Astrocyte of the spinal cord (primary cell): Measurements from ENCODE around the gene CABP4.
"Not testable (repeated sequence)": the region's sequence is repeated elsewhere in the genome, so short reads cannot be mapped to it uniquely, and the experiment has no call there.

Source experiments
- DNase-seq: peaks from one replicate; pipeline ENCODE4 v3.0.0; 2011; ENCODE audit warnings: low read depth, low spot score
- H3K4me3 ChIP-seq: 2 replicates; pipeline ENCODE4 v1.5.1; 2011; ENCODE audit warnings: low read depth, mild to moderate bottlenecking, low read length, moderate library complexity
- in situ Hi-C: cut with HindIII; loops from 2 replicates; pipeline ENCODE4 v1.10.0; 2017; ENCODE audit warnings: low sequenced_read_pairs
- TF ChIP-seq, protein P1 (sequence below): IDR thresholded peaks from 2 replicates; pipeline ENCODE4 v1.5.1; 2012; ENCODE audit warnings: low read depth, mild to moderate bottlenecking, low read length, inconsistent platforms

The CABP4 gene

DNA sequence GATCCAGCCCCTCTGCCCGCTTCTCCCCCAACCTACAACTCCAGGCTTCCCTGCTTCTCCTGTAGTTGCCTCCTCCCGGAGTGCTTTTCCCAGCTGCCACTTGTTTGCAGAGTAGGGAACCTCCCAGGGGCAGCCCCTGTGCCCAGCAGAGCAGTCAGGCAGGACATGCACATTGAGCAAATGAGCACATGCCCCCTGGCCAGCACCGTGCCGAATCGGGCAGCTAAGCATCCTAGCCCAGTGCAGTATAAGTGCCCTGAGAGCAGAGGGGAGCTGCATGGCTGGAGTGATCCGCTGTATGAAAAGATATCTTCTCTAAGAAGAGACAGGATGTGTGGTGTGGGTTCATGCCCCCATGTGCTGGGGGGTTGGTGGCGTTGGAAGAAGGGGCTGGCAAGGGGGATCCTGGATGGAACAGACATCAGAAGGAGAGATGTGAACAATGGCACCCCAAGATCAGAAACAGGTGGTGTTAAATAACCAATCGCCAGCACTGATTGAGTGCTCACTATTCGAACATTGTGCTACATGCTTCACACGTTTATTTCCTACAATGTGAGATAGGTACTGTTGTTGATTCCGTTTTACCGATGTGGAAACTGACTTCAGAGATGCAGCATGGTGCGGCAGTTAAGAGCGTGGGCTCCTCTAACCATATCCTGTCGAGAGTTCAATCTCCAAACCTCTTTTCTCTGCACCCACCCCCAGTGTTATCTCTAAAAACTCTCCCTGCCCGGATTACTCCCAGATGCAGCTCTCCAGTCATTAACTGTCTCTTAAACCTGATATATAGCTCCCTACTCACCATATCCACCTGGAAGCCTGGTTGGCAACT lies 28.9 kb downstream of the CABP4 start:
- TF ChIP-seq, protein P1, sequence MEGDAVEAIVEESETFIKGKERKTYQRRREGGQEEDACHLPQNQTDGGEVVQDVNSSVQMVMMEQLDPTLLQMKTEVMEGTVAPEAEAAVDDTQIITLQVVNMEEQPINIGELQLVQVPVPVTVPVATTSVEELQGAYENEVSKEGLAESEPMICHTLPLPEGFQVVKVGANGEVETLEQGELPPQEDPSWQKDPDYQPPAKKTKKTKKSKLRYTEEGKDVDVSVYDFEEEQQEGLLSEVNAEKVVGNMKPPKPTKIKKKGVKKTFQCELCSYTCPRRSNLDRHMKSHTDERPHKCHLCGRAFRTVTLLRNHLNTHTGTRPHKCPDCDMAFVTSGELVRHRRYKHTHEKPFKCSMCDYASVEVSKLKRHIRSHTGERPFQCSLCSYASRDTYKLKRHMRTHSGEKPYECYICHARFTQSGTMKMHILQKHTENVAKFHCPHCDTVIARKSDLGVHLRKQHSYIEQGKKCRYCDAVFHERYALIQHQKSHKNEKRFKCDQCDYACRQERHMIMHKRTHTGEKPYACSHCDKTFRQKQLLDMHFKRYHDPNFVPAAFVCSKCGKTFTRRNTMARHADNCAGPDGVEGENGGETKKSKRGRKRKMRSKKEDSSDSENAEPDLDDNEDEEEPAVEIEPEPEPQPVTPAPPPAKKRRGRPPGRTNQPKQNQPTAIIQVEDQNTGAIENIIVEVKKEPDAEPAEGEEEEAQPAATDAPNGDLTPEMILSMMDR = no peak
- in situ Hi-C loops = no loop called here
- no peak for DNase-seq
- H3K4me3 ChIP-seq = peak overlapping the region; percentile 45

DNA sequence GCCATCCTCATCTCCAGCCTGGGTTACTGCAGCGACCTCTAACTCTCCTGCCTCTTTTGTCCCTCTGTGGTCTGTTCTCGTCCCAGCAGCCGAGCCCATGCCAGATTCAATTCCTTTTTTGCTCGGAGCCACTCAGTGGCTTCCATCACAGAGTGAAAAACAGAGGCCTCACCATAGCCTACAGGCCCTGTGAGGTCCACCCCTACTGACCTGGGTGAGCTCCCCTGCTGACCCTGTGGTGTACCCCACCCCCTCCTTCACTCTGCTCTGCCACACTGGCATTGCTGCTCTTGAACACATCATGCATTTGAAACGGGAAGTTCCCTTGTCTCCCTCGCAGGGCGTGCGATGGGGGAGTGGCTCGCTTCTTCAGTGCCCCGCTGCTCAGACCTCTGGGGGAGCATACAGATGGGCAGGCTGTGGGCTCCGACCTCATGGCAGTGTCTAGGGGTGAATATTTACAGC lies 29.7 kb downstream of the CABP4 start:
- in situ Hi-C loops = no loop called here
- TF ChIP-seq, protein P1 = no peak
- DNase-seq = no peak
- no peak overlapping the region for H3K4me3 ChIP-seq

DNA sequence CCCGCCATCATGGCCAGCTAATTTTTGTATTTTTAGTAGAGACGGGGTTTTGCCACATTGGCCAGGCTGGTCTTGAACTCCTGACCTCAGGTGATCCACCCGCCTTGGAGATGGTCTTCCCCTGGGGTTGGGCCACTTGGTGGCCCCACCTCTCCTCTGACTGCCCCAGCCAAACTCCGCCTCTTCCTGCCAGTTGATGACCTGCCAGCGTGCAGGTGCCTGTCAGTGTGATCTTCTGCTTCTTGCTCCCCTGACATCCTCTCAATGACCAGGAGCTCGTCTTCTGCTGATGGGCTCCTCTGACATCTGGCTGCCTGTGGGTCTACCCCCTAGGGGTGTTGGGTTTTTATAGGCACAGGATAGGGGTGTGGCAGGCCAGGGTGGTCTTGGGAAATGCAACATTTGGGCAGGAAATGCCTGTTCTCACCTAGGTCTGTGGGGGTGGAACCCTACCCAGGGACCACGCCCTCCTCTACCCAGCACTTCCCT lies 30.8 kb downstream of the CABP4 start:
- in situ Hi-C loops, H3K4me3 ChIP-seq, DNase-seq: not testable (repeated sequence)

DNA sequence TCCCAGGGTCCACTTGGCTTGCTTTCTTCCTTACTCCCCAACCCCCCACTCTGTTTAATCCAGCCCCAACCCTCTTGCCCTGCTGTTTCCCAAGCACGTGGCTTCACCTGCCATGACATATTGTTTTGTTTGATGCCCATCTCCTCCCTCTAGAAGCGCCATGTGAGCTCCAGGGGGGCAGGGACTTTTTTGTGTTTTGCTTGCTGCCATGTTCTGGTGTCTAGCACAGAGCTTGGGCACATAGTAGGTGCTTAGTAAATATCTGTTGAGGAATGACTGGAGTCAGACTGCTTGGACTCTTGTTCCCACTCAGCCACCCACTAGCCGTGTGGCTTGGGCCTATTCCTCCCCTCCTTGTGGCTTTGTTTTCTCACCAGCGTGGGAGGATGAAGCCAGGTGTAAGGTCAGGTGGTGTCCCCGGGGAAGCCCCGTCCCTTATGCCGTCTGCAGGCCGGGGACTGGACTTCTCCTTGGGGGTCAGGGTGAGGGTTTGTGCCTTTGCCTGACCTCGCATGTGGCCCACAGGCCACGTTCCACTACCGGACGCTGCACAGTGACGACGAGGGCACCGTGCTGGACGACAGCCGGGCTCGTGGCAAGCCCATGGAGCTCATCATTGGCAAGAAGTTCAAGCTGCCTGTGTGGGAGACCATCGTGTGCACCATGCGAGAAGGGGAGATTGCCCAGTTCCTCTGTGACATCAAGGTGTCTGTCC lies 31.5 kb downstream of the CABP4 start:
- no peak for DNase-seq
- in situ Hi-C loops = no loop called here
- TF ChIP-seq, protein P1 = no peak
- H3K4me3 ChIP-seq = no peak overlapping the region

DNA sequence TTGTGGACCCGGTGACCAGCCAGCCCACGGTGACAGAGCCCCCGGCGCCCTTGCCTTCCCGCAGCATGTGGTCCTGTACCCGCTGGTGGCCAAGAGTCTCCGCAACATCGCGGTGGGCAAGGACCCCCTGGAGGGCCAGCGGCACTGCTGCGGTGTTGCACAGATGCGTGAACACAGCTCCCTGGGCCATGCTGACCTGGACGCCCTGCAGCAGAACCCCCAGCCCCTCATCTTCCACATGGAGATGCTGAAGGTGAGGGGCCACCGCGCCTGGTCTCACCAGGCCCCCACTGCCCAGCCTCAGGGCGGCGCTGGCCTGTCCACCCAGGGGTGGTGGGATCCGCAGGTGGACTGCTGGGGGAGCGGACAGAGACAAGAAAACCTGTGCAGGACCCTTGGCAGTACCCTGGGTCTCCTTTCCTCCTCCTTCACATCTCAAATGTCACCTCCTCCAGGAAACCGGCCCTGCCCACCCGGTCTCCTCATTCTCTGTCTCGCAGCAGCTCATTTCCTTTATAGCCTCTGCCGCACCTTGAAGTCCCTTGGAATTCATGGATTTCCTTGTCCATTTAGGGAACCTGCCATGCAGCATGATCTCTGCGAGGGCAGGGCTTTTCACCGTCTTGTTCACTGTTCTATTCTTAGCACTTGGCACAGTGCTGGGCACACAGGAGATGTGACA lies 34.2 kb downstream of the CABP4 start:
- H3K4me3 ChIP-seq = no peak overlapping the region
- TF ChIP-seq, protein P1 = no peak
- in situ Hi-C loops = no loop called here
- DNase-seq = no peak

DNA sequence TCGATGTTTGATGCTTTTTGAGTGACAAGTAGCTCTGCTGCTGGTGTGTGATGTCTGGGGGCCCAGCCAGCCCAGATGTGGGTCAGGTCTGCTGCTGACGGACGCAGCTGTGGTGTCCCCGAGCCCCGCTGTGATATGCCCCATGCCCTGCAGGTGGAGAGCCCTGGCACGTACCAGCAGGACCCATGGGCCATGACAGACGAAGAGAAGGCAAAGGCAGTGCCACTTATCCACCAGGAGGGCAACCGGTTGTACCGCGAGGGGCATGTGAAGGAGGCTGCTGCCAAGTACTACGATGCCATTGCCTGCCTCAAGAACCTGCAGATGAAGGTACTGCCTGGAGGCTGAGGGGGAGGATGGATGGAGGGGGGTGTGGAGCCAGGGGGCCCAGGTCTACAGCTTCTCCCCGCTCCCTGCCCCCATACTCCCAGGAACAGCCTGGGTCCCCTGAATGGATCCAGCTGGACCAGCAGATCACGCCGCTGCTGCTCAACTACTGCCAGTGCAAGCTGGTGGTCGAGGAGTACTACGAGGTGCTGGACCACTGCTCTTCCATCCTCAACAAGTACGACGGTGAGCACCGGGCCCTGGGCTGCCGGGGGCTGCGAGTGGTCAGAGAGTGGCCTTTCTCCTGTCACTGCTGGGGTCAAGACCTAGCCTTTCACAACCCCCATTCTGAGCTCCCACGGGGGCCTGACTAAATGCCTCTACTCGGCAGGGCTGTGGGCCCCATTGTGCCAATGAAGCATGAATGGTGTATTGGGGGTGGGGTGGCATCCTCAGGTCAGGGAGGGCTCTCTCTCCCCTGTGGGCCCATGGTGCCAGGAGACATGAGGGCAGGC lies 35.0 kb downstream of the CABP4 start:
- in situ Hi-C loops = no loop called here
- TF ChIP-seq, protein P1 = no peak
- DNase-seq = no peak
- H3K4me3 ChIP-seq = no peak overlapping the region
